ENCODE results near the gene MEPE.

- TF ChIP-seq POLR2AphosphoS5 (IDR thresholded peaks at IDR 0.05) = no peak
- TF ChIP-seq CTCF (IDR thresholded peaks at IDR 0.05; ENCODE audit: poor library complexity, severe bottlenecking) = no peak
- TF ChIP-seq EZH2 (IDR thresholded peaks at IDR 0.05; ENCODE audit: borderline replicate concordance, insufficient read depth, low read length, poor library complexity, severe bottlenecking) = no peak
Observed at GRCh38 chr4:87862236-87862635, 29.5 kb downstream of the MEPE start.
